Activated naive CD4-positive, alpha-beta T cell treated with anti-CD3 and anti-CD28 coated beads, Interleukin-2, amount 50 U/mL, for 24 hours (primary cell): Measurements from ENCODE around the gene RSPO3.
"Not testable (repeated sequence)": the region's sequence is repeated elsewhere in the genome, so short reads cannot be mapped to it uniquely, and the experiment has no call there.

ENCODE experiments used
- H3K27ac Mint-ChIP-seq: one replicate; pipeline ENCODE4 v1.8.0; 2021; ENCODE audit warnings: mild to moderate bottlenecking, mixed read lengths
- H3K27me3 Mint-ChIP-seq: one replicate; pipeline ENCODE4 v1.8.0; 2021; ENCODE audit warnings: mixed read lengths
- H3K36me3 Mint-ChIP-seq: one replicate; pipeline ENCODE4 v1.8.0; 2021; ENCODE audit warnings: mixed read lengths
- H3K4me1 Mint-ChIP-seq: one replicate; pipeline ENCODE4 v1.8.0; 2021; ENCODE audit warnings: mixed read lengths
- H3K4me3 Mint-ChIP-seq: one replicate; pipeline ENCODE4 v1.8.0; 2021; ENCODE audit warnings: mild to moderate bottlenecking, mixed read lengths
- H3K9me3 Mint-ChIP-seq: one replicate; pipeline ENCODE4 v1.8.0; 2021; ENCODE audit warnings: mixed read lengths

Gene RSPO3

GRCh38 chr6:127201321-127201720 is 82.8 kb downstream of the RSPO3 start:
- Mint-ChIP-seq H3K27me3 (peaks cover 17% of the 10 kb centered on the region), H3K4me3 (no peak overlapping the region), H3K4me1 (no peaks in the 10 kb centered on the region), H3K36me3 (no peaks in the 10 kb centered on the region), H3K27ac (no peak overlapping the region), H3K9me3 (no peaks in the 10 kb centered on the region)

- peaks cover 15% of the 10 kb centered on the region for H3K27me3 Mint-ChIP-seq
- no peaks in the 10 kb centered on the region for H3K9me3 Mint-ChIP-seq
- no peaks in the 10 kb centered on the region for H3K36me3 Mint-ChIP-seq
- no peak overlapping the region for H3K27ac Mint-ChIP-seq
- H3K4me1 Mint-ChIP-seq = no peaks in the 10 kb centered on the region
- H3K4me3 Mint-ChIP-seq = no peak overlapping the region
Measured at GRCh38 chr6:127202676-127203075, 84.2 kb downstream of the RSPO3 start.

- Mint-ChIP-seq H3K27me3 (peaks cover 23% of the 10 kb centered on the region), H3K36me3 (no peaks in the 10 kb centered on the region)
Measured at GRCh38 chr6:127204281-127204680, 85.8 kb downstream of the RSPO3 start.

GRCh38 chr6:127205036-127205435 is 86.6 kb downstream of the RSPO3 start:
- Mint-ChIP-seq H3K4me3 (no peak overlapping the region), H3K36me3 (no peaks in the 10 kb centered on the region), H3K27me3 (peaks cover 23% of the 10 kb centered on the region), H3K27ac (no peak overlapping the region), H3K4me1 (no peaks in the 10 kb centered on the region), H3K9me3 (no peaks in the 10 kb centered on the region)

More at GRCh38 chr6:127204281-127204680, 85.8 kb downstream of the RSPO3 start:
- Mint-ChIP-seq H3K4me1 (no peaks in the 10 kb centered on the region), H3K9me3 (no peaks in the 10 kb centered on the region), H3K4me3 (no peak overlapping the region), H3K27ac (no peak overlapping the region)

- H3K27ac Mint-ChIP-seq = no peak overlapping the region
- no peaks in the 10 kb centered on the region for H3K36me3 Mint-ChIP-seq
- H3K9me3 Mint-ChIP-seq = no peaks in the 10 kb centered on the region
- peaks cover 25% of the 10 kb centered on the region for H3K27me3 Mint-ChIP-seq
- H3K4me3 Mint-ChIP-seq = no peak overlapping the region
- no peaks in the 10 kb centered on the region for H3K4me1 Mint-ChIP-seq
Measured at GRCh38 chr6:127206531-127207095, 88.1 kb downstream of the RSPO3 start.

GRCh38 chr6:127207591-127208120 is 89.2 kb downstream of the RSPO3 start:
- Mint-ChIP-seq H3K36me3 (no peaks in the 10 kb centered on the region), H3K27ac (no peak overlapping the region), H3K27me3 (peaks cover 22% of the 10 kb centered on the region), H3K4me1 (no peaks in the 10 kb centered on the region), H3K9me3 (no peaks in the 10 kb centered on the region), H3K4me3 (no peak overlapping the region)

GRCh38 chr6:127210725-127211124 is 92.3 kb downstream of the RSPO3 start:
- H3K27ac Mint-ChIP-seq = no peak overlapping the region
- H3K36me3 Mint-ChIP-seq = no peaks in the 10 kb centered on the region
- H3K9me3 Mint-ChIP-seq = no peaks in the 10 kb centered on the region
- H3K27me3 Mint-ChIP-seq = peaks cover 19% of the 10 kb centered on the region
- no peaks in the 10 kb centered on the region for H3K4me1 Mint-ChIP-seq
- no peak overlapping the region for H3K4me3 Mint-ChIP-seq

GRCh38 chr6:127212376-127212775 is 93.9 kb downstream of the RSPO3 start:
- Mint-ChIP-seq H3K36me3 (no peaks in the 10 kb centered on the region), H3K4me1 (no peaks in the 10 kb centered on the region), H3K27ac (no peak overlapping the region), H3K4me3 (no peak overlapping the region), H3K27me3 (peaks cover 23% of the 10 kb centered on the region), H3K9me3 (no peaks in the 10 kb centered on the region)

- peaks cover 12% of the 10 kb centered on the region for H3K27me3 Mint-ChIP-seq
- H3K4me1 Mint-ChIP-seq, H3K4me3 Mint-ChIP-seq, H3K9me3 Mint-ChIP-seq, H3K27ac Mint-ChIP-seq, H3K36me3 Mint-ChIP-seq: not testable (repeated sequence)
Measured at GRCh38 chr6:127214032-127214431, 95.6 kb downstream of the RSPO3 start.

GRCh38 chr6:127214531-127214930 is 96.1 kb downstream of the RSPO3 start:
- H3K9me3 Mint-ChIP-seq, H3K4me1 Mint-ChIP-seq, H3K27ac Mint-ChIP-seq, H3K36me3 Mint-ChIP-seq, H3K4me3 Mint-ChIP-seq: not testable (repeated sequence)
- peaks cover 14% of the 10 kb centered on the region for H3K27me3 Mint-ChIP-seq

GRCh38 chr6:127215931-127216330 is 97.5 kb downstream of the RSPO3 start:
- H3K9me3 Mint-ChIP-seq = no peaks in the 10 kb centered on the region
- H3K27ac Mint-ChIP-seq = no peak overlapping the region
- no peaks in the 10 kb centered on the region for H3K4me1 Mint-ChIP-seq
- H3K36me3 Mint-ChIP-seq = no peaks in the 10 kb centered on the region
- H3K27me3 Mint-ChIP-seq = peaks cover 18% of the 10 kb centered on the region
- H3K4me3 Mint-ChIP-seq = no peak overlapping the region

- Mint-ChIP-seq H3K4me3 (no peak overlapping the region), H3K27ac (no peak overlapping the region), H3K4me1 (no peaks in the 10 kb centered on the region), H3K36me3 (no peaks in the 10 kb centered on the region), H3K9me3 (no peaks in the 10 kb centered on the region), H3K27me3 (peaks cover 19% of the 10 kb centered on the region)
Measured at GRCh38 chr6:127216810-127217789, 98.6 kb downstream of the RSPO3 start.

- Mint-ChIP-seq H3K4me1 (no peaks in the 10 kb centered on the region), H3K4me3 (no peak overlapping the region), H3K36me3 (no peaks in the 10 kb centered on the region), H3K27me3 (peaks cover 25% of the 10 kb centered on the region), H3K9me3 (no peaks in the 10 kb centered on the region), H3K27ac (no peak overlapping the region)
Measured at GRCh38 chr6:127219869-127220268, 101.4 kb downstream of the RSPO3 start.

GRCh38 chr6:127221201-127221600 is 102.7 kb downstream of the RSPO3 start:
- Mint-ChIP-seq H3K27me3 (peaks cover 24% of the 10 kb centered on the region), H3K36me3 (no peaks in the 10 kb centered on the region), H3K4me1 (no peaks in the 10 kb centered on the region)

GRCh38 chr6:127222418-127222817 is 103.9 kb downstream of the RSPO3 start:
- H3K9me3 Mint-ChIP-seq = no peaks in the 10 kb centered on the region
- no peaks in the 10 kb centered on the region for H3K4me1 Mint-ChIP-seq
- H3K27ac Mint-ChIP-seq = no peak overlapping the region
- no peak overlapping the region for H3K4me3 Mint-ChIP-seq
- peaks cover 24% of the 10 kb centered on the region for H3K27me3 Mint-ChIP-seq
- H3K36me3 Mint-ChIP-seq = no peaks in the 10 kb centered on the region

More at GRCh38 chr6:127221201-127221600, 102.7 kb downstream of the RSPO3 start:
- H3K27ac Mint-ChIP-seq = no peak overlapping the region
- no peak overlapping the region for H3K4me3 Mint-ChIP-seq
- H3K9me3 Mint-ChIP-seq = no peaks in the 10 kb centered on the region

GRCh38 chr6:127225497-127225896 is 107.0 kb downstream of the RSPO3 start:
- Mint-ChIP-seq H3K9me3 (peaks cover 8% of the 10 kb centered on the region), H3K4me3 (no peak overlapping the region), H3K27ac (no peak overlapping the region), H3K36me3 (no peaks in the 10 kb centered on the region), H3K27me3 (peaks cover 24% of the 10 kb centered on the region), H3K4me1 (no peaks in the 10 kb centered on the region)
